Prostate gland (tissue), 2 donors: Measurements from ENCODE around the gene GGN. TPM values are rescaled to one million over a fixed set of nuclear protein-coding genes. Genes with fewer than 3 reads are reported as not detected.

Experiments
- DNase-seq: peaks from one replicate; pipeline ENCODE4 v3.0.0-alpha.2; 2019; ENCODE audit warnings: low spot score
- H3K27ac ChIP-seq, 2 donors: fragments of 200-600 bp; sonication (generic); 2 replicates each; pipeline ENCODE4 v1.5.1; 2017 to 2019
- H3K27me3 ChIP-seq: fragments of 200-600 bp; sonication (generic); replicated peaks from 2 replicates; pipeline ENCODE4 v1.5.1; 2019; ENCODE audit not compliant: insufficient read depth
- H3K36me3 ChIP-seq, 2 donors: fragments of 200-600 bp; sonication (generic); 1 replicate in 1 of 2; 2 replicates in 1 of 2; pipeline versions ENCODE4 v1.5.1 to v1.8.1; 2017 to 2019
- H3K4me1 ChIP-seq: fragments of 200-600 bp; sonication (generic); replicated peaks from 2 replicates; pipeline ENCODE4 v1.5.1; 2019
- H3K4me3 ChIP-seq, 2 donors: fragments of 200-600 bp; sonication (generic); 2 replicates each; pipeline ENCODE4 v1.5.1; 2017 to 2019
- H3K9me3 ChIP-seq: fragments of 200-600 bp; sonication (generic); 2 replicates; pipeline ENCODE4 v1.5.1; 2017
- POLR2A ChIP-seq: fragments of 450-650 bp; IDR thresholded peaks from one replicate; pipeline ENCODE4 v1.6.1; 2016; ENCODE audit warnings: antibody characterized with exemption, mild to moderate bottlenecking
- POLR2AphosphoS5 ChIP-seq: sonication (generic); formaldehyde crosslinking; IDR thresholded peaks from one replicate; pipeline ENCODE4 v1.6.1; 2017; ENCODE audit warnings: antibody characterized with exemption
- WGBS: methylation state at CpG from one replicate; pipeline ENCODE4 v1.1.5; 2018; 5-methylcytosine and 5-hydroxymethylcytosine counted together
- intact Hi-C: fragments of 100-400 bp; cut with DNase I; formaldehyde crosslinking; loops from one replicate; pipeline ENCODE4 v1.14.2; 2022
- total RNA-seq, 2 donors: library from RNA; depleted of rRNA; stranded (reverse); fragments of >200 nt; gene quantifications; one replicate each; pipeline ENCODE4 v1.1.0, GENCODE V29; 2016
- TF ChIP-seq, protein P1 (sequence below), 4 experiments: fragments of 200-600 bp in 2 of 4; fragments of 450-650 bp in 2 of 4; sonication (generic) in 2 of 4; IDR thresholded peaks; 1 replicate in 3 of 4; 2 replicates in 1 of 4; pipeline ENCODE4 v1.5.1; 2016 to 2019; ENCODE audit warnings: antibody characterized with exemption in 4 of 4, mild to moderate bottlenecking in 2 of 4, moderate library complexity in 2 of 4

Gene GGN
- total RNA-seq, 2 donors from 2014 or later = 0.27 to 7.4 TPM

- Histone ChIP-seq H3K9me3 (no peaks in the 10 kb centered on the region), H3K27ac (peak overlapping the region; percentile 95 to 98), H3K4me1 (no peaks in the 10 kb centered on the region), H3K4me3 (peak overlapping the region; percentile 61 to 69), H3K27me3 (no peaks in the 10 kb centered on the region), H3K36me3 (no peaks in the 10 kb centered on the region)
- DNase-seq = no peak
- TF ChIP-seq POLR2A (no peak), POLR2AphosphoS5 (no peak)
- TF ChIP-seq, protein P1, sequence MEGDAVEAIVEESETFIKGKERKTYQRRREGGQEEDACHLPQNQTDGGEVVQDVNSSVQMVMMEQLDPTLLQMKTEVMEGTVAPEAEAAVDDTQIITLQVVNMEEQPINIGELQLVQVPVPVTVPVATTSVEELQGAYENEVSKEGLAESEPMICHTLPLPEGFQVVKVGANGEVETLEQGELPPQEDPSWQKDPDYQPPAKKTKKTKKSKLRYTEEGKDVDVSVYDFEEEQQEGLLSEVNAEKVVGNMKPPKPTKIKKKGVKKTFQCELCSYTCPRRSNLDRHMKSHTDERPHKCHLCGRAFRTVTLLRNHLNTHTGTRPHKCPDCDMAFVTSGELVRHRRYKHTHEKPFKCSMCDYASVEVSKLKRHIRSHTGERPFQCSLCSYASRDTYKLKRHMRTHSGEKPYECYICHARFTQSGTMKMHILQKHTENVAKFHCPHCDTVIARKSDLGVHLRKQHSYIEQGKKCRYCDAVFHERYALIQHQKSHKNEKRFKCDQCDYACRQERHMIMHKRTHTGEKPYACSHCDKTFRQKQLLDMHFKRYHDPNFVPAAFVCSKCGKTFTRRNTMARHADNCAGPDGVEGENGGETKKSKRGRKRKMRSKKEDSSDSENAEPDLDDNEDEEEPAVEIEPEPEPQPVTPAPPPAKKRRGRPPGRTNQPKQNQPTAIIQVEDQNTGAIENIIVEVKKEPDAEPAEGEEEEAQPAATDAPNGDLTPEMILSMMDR (IDR thresholded peaks at IDR 0.05) = no peak
- WGBS = 55% methylated on average over 10 of the region's 10 CpGs
- intact Hi-C loops = loop anchor here (2.0 to 10.0 kb wide), 3 partner anchors 37 to 433 kb away; partner anchors contain the start of genes PSMD8, SIPA1L3 and WDR87
These were observed 50.5 kb downstream of the GGN start for GRCh38 chr19:38337360-38337653.

DNA sequence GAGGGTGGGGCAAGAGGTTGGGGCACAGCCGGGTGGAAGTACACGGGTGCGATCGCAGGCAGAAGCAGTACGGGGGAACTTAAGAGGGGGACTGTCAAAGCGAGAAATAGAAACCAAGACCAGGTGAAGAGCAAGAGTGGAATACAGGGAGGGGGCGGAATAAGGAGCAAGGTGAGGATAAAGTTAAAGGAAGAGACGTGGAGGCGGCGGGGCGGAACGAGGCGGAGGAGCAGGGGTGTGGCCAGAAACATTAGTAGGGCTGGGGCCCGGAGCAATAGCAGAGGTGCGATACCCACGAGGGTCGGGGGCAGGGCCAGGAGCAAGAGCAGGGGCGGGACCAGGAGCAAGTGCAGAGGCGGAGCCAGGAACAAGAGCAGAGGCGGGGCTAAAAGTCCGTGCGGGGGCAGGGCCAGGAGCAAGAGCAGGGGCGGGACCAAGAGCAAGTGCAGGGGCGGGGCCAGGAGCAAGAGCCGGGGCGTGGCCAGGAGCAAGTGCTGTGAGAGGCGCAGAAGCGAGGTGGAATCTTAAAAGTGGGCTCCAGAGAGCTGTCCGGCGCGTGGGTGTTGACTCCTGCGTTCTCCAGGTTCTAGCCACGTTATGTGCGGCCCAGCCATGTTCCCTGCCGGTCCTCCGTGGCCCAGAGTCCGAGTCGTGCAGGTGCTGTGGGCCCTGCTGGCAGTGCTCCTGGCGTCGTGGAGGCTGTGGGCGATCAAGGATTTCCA is 51.0 kb downstream of the GGN start:
- no peaks in the 10 kb centered on the region for H3K4me1 ChIP-seq
- H3K4me3 ChIP-seq = peak overlapping the region; percentile 61 to 69
- 2% methylated on average over 41 of the region's 41 CpGs for WGBS
- no peaks in the 10 kb centered on the region for H3K36me3 ChIP-seq
- peak; percentile 96 for DNase-seq
- no peaks in the 10 kb centered on the region for H3K27me3 ChIP-seq
- TF ChIP-seq POLR2AphosphoS5 = peak; percentile 25
- TF ChIP-seq POLR2A = peak; percentile 21
- TF ChIP-seq, protein P1 (IDR thresholded peaks at IDR 0.05) = no peak
- peak overlapping the region; percentile 95 to 98 for H3K27ac ChIP-seq
- H3K9me3 ChIP-seq = no peaks in the 10 kb centered on the region
- intact Hi-C loops = loop anchor here (2.0 to 10.0 kb wide), 3 partner anchors 38 to 432 kb away; partner anchors contain the start of genes PSMD8, SIPA1L3 and WDR87

DNA sequence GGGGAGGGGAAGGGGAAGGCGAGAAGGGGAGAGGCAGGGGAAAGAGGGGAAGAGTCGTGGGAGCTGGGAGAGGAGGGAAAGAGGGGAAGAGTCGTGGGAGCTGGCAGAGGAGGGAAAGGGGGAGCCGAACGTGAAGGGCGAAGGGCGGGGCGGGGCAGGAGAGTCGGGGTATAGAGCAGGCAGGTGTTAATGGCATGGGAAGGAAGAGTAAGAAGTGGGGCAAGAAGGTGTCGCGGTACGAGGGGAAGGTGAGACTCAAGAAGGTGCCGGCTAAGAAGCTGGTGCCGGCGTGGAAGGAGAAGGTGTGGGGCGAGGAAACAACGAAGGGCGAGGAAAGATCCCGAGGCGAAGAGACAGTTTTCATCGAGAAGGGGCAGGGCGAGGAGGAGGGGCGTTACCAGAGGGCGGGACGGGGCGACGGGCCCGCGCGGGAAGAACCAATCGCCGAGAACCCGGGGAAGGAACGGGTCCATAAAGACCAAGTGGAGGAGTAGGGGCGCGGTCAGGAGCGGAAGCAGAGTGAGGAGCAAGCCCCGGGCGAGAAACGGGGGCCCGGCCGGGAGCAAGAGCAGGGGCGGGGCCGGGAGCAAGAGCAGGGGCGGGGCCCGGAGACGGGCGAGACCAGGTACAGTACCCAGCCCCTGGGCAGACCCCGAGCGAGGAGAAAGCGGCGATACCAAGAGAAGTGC is 51.7 kb downstream of the GGN start:
- Histone ChIP-seq H3K36me3 (no peaks in the 10 kb centered on the region), H3K27ac (peak overlapping the region; percentile 95 to 98), H3K4me3 (peak overlapping the region; percentile 61 to 69), H3K27me3 (no peaks in the 10 kb centered on the region), H3K9me3 (no peaks in the 10 kb centered on the region), H3K4me1 (no peaks in the 10 kb centered on the region)
- intact Hi-C loops = loop anchor here (2.0 to 10.0 kb wide), 4 partner anchors 39 to 431 kb away; partner anchors contain the start of genes PSMD8, SIPA1L3 and WDR87
- peak; percentile 84 for TF ChIP-seq POLR2AphosphoS5
- TF ChIP-seq, protein P1 (IDR thresholded peaks at IDR 0.05) = no peak
- TF ChIP-seq POLR2A = peak; percentile 65
- under 1% methylated on average over 52 of the region's 52 CpGs for WGBS
- DNase-seq = peak; percentile 94

Other genes with a start within 250 kb of the GGN start
- 1 to 10 TPM in 1 of 2 donors, not detected in 1; 1.8 TPM for gene DPF1, start 163.8 kb downstream of the GGN start, total RNA-seq
- 100 to 1,000 TPM in 1 of 2 donors, 10 to 100 TPM in 1; 44.1 to 151 TPM for gene PPP1R14A, start 131.7 kb downstream of the GGN start, total RNA-seq
- 100 to 1,000 TPM; 349 to 932 TPM for gene SPINT2, start 123.5 kb downstream of the GGN start, total RNA-seq
- gene C19orf33, start 83.8 kb downstream of the GGN start, total RNA-seq = 10 to 100 TPM in 1 of 2 donors, 1 to 10 TPM in 1; 9.7 to 15.5 TPM
- 10 to 100 TPM; 34.7 to 71.9 TPM for gene YIF1B, start 72.1 kb downstream of the GGN start, total RNA-seq
- gene KCNK6, start 68.2 kb downstream of the GGN start, total RNA-seq = 1 to 10 TPM; 5.9 to 7.3 TPM
- gene CATSPERG, start 52.2 kb downstream of the GGN start, total RNA-seq = 10 to 100 TPM; 10.7 to 20.6 TPM
- 100 to 1,000 TPM; 232 to 298 TPM for gene PSMD8, start 13.5 kb downstream of the GGN start, total RNA-seq
- 1 to 10 TPM in 1 of 2 donors, under 1 TPM in 1; 0.82 to 3.3 TPM for gene SPRED3, start 663 bp upstream of the GGN start, total RNA-seq
- 10 to 100 TPM; 19.9 to 59.5 TPM for gene FAM98C, start 15.1 kb upstream of the GGN start, total RNA-seq
- 1 to 10 TPM; 1.4 to 1.6 TPM for gene RASGRP4, start 38.2 kb upstream of the GGN start, total RNA-seq
- gene RYR1, start 45.7 kb upstream of the GGN start, total RNA-seq = 1 to 10 TPM; 5.7 to 8.6 TPM
- gene MAP4K1, start 229.9 kb upstream of the GGN start, total RNA-seq = 10 to 100 TPM in 1 of 2 donors, 1 to 10 TPM in 1; 1.6 to 14.1 TPM
- gene EIF3K, start 231.2 kb upstream of the GGN start, total RNA-seq = 100 to 1,000 TPM; 368 to 618 TPM